Measurements from ENCODE around the gene FBXO7.

- TF ChIP-seq REST (IDR thresholded peaks at IDR 0.05; ENCODE audit: insufficient read depth in 1 of 2, low read depth in 2 of 2, low read length in 2 of 2) (no peak), POLR2AphosphoS5 (IDR thresholded peaks at IDR 0.05; ENCODE audit: low read depth, low read length) (no peak), TAF1 (IDR thresholded peaks at IDR 0.05; ENCODE audit: borderline replicate concordance, insufficient read depth, low read length) (no peak), SIN3A (IDR thresholded peaks at IDR 0.05; ENCODE audit: borderline replicate concordance, insufficient read depth, low read length) (no peak)
These were observed 1.9 kb downstream of the FBXO7 start for GRCh38 chr22:32476281-32477195.
